ENCODE measurements around the gene AKT1S1.
A peak's percentile ranks its signal among the peaks of the same experiment; 100 is the strongest.

The AKT1S1 gene

GRCh38 chr19:49852631-49853126, 24.5 kb downstream of the AKT1S1 start:
- no peak for DNase-seq

- DNase-seq = peak; percentile 47
These were observed 25.5 kb downstream of the AKT1S1 start for GRCh38 chr19:49851456-49852259.

GRCh38 chr19:49850487-49851342, 26.4 kb downstream of the AKT1S1 start, which contains the start of gene PTOV1:
Gene PTOV1 (plus strand): TSS chr19:49851159.
- DNase-seq = peak; percentile 91

GRCh38 chr19:49850221-49850486, 27.0 kb downstream of the AKT1S1 start:
- no peak for DNase-seq

- DNase-seq = no peak
These were observed 27.5 kb downstream of the AKT1S1 start for GRCh38 chr19:49849433-49850220.

GRCh38 chr19:49848938-49849337, 28.2 kb downstream of the AKT1S1 start:
- DNase-seq = no peak

- DNase-seq = peak; percentile 54
These were observed 29.1 kb downstream of the AKT1S1 start for GRCh38 chr19:49847731-49848696.

GRCh38 chr19:49846408-49846807, 30.7 kb downstream of the AKT1S1 start:
- no peak for DNase-seq

GRCh38 chr19:49845414-49845813, 31.7 kb downstream of the AKT1S1 start:
- DNase-seq = no peak

GRCh38 chr19:49844138-49845095, 32.7 kb downstream of the AKT1S1 start:
- no peak for DNase-seq

GRCh38 chr19:49843265-49843664, 33.9 kb downstream of the AKT1S1 start:
- DNase-seq = no peak

GRCh38 chr19:49840736-49841249, 36.4 kb downstream of the AKT1S1 start:
- no peak for DNase-seq

GRCh38 chr19:49840321-49840720, 36.8 kb downstream of the AKT1S1 start:
- DNase-seq = no peak

GRCh38 chr19:49839713-49840112, 37.4 kb downstream of the AKT1S1 start:
- no peak for DNase-seq

- DNase-seq = no peak
These were observed 38.1 kb downstream of the AKT1S1 start for GRCh38 chr19:49838885-49839588.

- no peak for DNase-seq
These were observed 39.7 kb downstream of the AKT1S1 start for GRCh38 chr19:49837425-49837824.

GRCh38 chr19:49837009-49837310, 40.2 kb downstream of the AKT1S1 start:
- DNase-seq = no peak

- no peak for DNase-seq
These were observed 40.8 kb downstream of the AKT1S1 start for GRCh38 chr19:49836176-49837008.

- DNase-seq = no peak
These were observed 41.6 kb downstream of the AKT1S1 start for GRCh38 chr19:49835562-49835961.

Measured in CD4-positive, alpha-beta T cell treated with Interleukin-12 subunit alpha and Interleukin-12 subunit beta, for 1 hour (primary cell).